DND-41 (cell line): Measurements from ENCODE around the gene MRPL9.

Experiments
- ATAC-seq: fragments of 200-7000 bp; cut with Tn5 transposase; 3 replicates; pipeline ENCODE4 v1.9.1; 2021; ENCODE audit warnings: low read depth; ENCODE audit not compliant: insufficient read depth
- DNase-seq: peaks from one replicate; pipeline ENCODE4 v3.0.0-alpha.2; 2020
- H2AFZ ChIP-seq: 2 replicates; pipeline ENCODE4 v1.6.0; 2012; ENCODE audit warnings: low read depth, low read length
- H3K27ac ChIP-seq: 2 replicates; pipeline ENCODE4 v1.5.1; 2012; ENCODE audit warnings: low read length, inconsistent platforms
- H3K27me3 ChIP-seq: fragments of 200-600 bp; sonication (generic); 2 replicates; pipeline ENCODE4 v1.6.0; 2012; ENCODE audit warnings: low read length, mild to moderate bottlenecking, inconsistent platforms; ENCODE audit not compliant: insufficient read depth, poor library complexity
- H3K36me3 ChIP-seq: 2 replicates; pipeline ENCODE4 v1.5.1; 2012; ENCODE audit warnings: low read length, inconsistent platforms; ENCODE audit not compliant: insufficient read depth
- H3K4me1 ChIP-seq: 2 replicates; pipeline ENCODE4 v1.5.1; 2012; ENCODE audit warnings: mild to moderate bottlenecking, low read length; ENCODE audit not compliant: insufficient read depth
- H3K4me2 ChIP-seq: 2 replicates; pipeline ENCODE4 v1.6.0; 2012; ENCODE audit warnings: mild to moderate bottlenecking, moderate library complexity, low read length, inconsistent platforms; ENCODE audit not compliant: insufficient read depth
- H3K4me3 ChIP-seq, 2 experiments: fragments of 200-600 bp in 1 of 2; shearing (Covaris generic) in 1 of 2; 2 replicates each; pipeline ENCODE4 v1.5.1; 2012 to 2016; ENCODE audit warnings: inconsistent platforms in 2 of 2, low read length in 2 of 2, mild to moderate bottlenecking in 2 of 2, low read depth in 1 of 2, moderate library complexity in 1 of 2
- H3K79me2 ChIP-seq: 2 replicates; pipeline ENCODE4 v1.6.0; 2012; ENCODE audit warnings: low read length, inconsistent platforms; ENCODE audit not compliant: insufficient read depth
- H3K9ac ChIP-seq: 2 replicates; pipeline ENCODE4 v1.6.0; 2012; ENCODE audit warnings: low read depth, mild to moderate bottlenecking, inconsistent platforms, low read length, moderate library complexity
- H3K9me3 ChIP-seq: 2 replicates; pipeline ENCODE4 v1.5.1; 2012; ENCODE audit warnings: low read length, moderate library complexity, mild to moderate bottlenecking, inconsistent platforms; ENCODE audit not compliant: insufficient read depth, severe bottlenecking
- H4K20me1 ChIP-seq: 2 replicates; pipeline ENCODE4 v1.6.0; 2012; ENCODE audit warnings: low read length; ENCODE audit not compliant: insufficient read depth
- CTCF ChIP-seq: IDR thresholded peaks from 2 replicates; pipeline ENCODE4 v1.5.1; 2012; ENCODE audit warnings: borderline replicate concordance, low read length, moderate library complexity, mild to moderate bottlenecking; ENCODE audit not compliant: poor library complexity, severe bottlenecking; ENCODE audit errors: extremely low read depth
- EZH2 ChIP-seq: IDR thresholded peaks from 3 replicates; pipeline ENCODE4 v1.6.1; 2012; ENCODE audit warnings: borderline replicate concordance, low read depth, mild to moderate bottlenecking, moderate library complexity, low read length, inconsistent platforms; ENCODE audit not compliant: severe bottlenecking

MRPL9 gene

GRCh38 chr1:151756291-151756690 is 7.0 kb downstream of the MRPL9 start:
- H3K79me2 ChIP-seq = no peaks in the 10 kb centered on the region
- H3K4me1 ChIP-seq = no peaks in the 10 kb centered on the region
- no peak overlapping the region for H3K4me3 ChIP-seq
- no peak overlapping the region for H3K4me2 ChIP-seq
- no peak for ATAC-seq
- no peaks in the 10 kb centered on the region for H4K20me1 ChIP-seq
- H2AFZ ChIP-seq = no peak overlapping the region
- DNase-seq = no peak
- H3K36me3 ChIP-seq = peaks cover 40% of the 10 kb centered on the region
- TF ChIP-seq EZH2 = no peak
- no peak overlapping the region for H3K27ac ChIP-seq
- H3K9ac ChIP-seq = no peak overlapping the region
- H3K9me3 ChIP-seq = no peaks in the 10 kb centered on the region
- H3K27me3 ChIP-seq = no peaks in the 10 kb centered on the region

GRCh38 chr1:151741516-151741915 is 21.8 kb downstream of the MRPL9 start:
- no peak for ATAC-seq
- H3K27ac ChIP-seq = no peak overlapping the region
- TF ChIP-seq CTCF = no peak
- no peak for TF ChIP-seq EZH2
- H3K4me1 ChIP-seq = no peaks in the 10 kb centered on the region
- H3K4me2 ChIP-seq = no peak overlapping the region
- no peak overlapping the region for H3K9ac ChIP-seq
- DNase-seq = no peak
- no peaks in the 10 kb centered on the region for H3K36me3 ChIP-seq
- no peak overlapping the region for H3K4me3 ChIP-seq
- H4K20me1 ChIP-seq = no peaks in the 10 kb centered on the region
- peaks cover 12% of the 10 kb centered on the region for H3K9me3 ChIP-seq
- H3K79me2 ChIP-seq = no peaks in the 10 kb centered on the region
- H3K27me3 ChIP-seq = peaks cover 8% of the 10 kb centered on the region
- no peak overlapping the region for H2AFZ ChIP-seq

- Histone ChIP-seq H4K20me1 (no peaks in the 10 kb centered on the region), H3K4me1 (no peaks in the 10 kb centered on the region), H3K4me2 (no peak overlapping the region), H3K9ac (no peak overlapping the region), H3K27me3 (peaks cover 8% of the 10 kb centered on the region), H2AFZ (no peak overlapping the region), H3K4me3 (no peak overlapping the region), H3K79me2 (no peaks in the 10 kb centered on the region), H3K27ac (no peak overlapping the region), H3K9me3 (peaks cover 12% of the 10 kb centered on the region), H3K36me3 (no peaks in the 10 kb centered on the region)
- no peak for ATAC-seq
- no peak for TF ChIP-seq CTCF
- no peak for TF ChIP-seq EZH2
- no peak for DNase-seq
Observed at GRCh38 chr1:151739590-151740355, 23.5 kb downstream of the MRPL9 start.

- Histone ChIP-seq H3K79me2 (no peaks in the 10 kb centered on the region), H3K9me3 (peaks cover 12% of the 10 kb centered on the region), H3K36me3 (no peaks in the 10 kb centered on the region), H4K20me1 (no peaks in the 10 kb centered on the region), H3K27ac (no peak overlapping the region), H3K4me3 (no peak overlapping the region), H2AFZ (no peak overlapping the region), H3K4me1 (no peaks in the 10 kb centered on the region), H3K4me2 (no peak overlapping the region), H3K27me3 (peaks cover 3% of the 10 kb centered on the region), H3K9ac (no peak overlapping the region)
- TF ChIP-seq EZH2 (no peak), CTCF (no peak)
- DNase-seq (no peak), ATAC-seq (no peak)
Observed at GRCh38 chr1:151737479-151737878, 25.8 kb downstream of the MRPL9 start.
